Esophagus squamous epithelium (tissue), 5 donors: ENCODE data around the gene OR2AP1. TPM values are rescaled to one million over a fixed set of nuclear protein-coding genes. Genes with fewer than 3 reads are reported as not detected.
"Not testable (repeated sequence)": the region's sequence is repeated elsewhere in the genome, so short reads cannot be mapped to it uniquely, and the experiment has no call there.

Source experiments
- DNase-seq: peaks from one replicate; lab custom pipeline; 2025; lab: John Stamatoyannopoulos, UW
- H3K27ac ChIP-seq, 4 donors: fragments of 200-600 bp; sonication (generic); one replicate each; pipeline ENCODE4 v1.5.1; 2016 to 2019; ENCODE audit warnings: mild to moderate bottlenecking in 1 of 4
- H3K27me3 ChIP-seq, 4 donors: fragments of 200-600 bp; sonication (generic); 1 replicate in 3 of 4; 2 replicates in 1 of 4; pipeline versions ENCODE4 v1.5.1 to v1.6.0; 2017 to 2021; ENCODE audit warnings: antibody characterized with exemption in 1 of 4
- H3K36me3 ChIP-seq, 3 donors: fragments of 200-600 bp; sonication (generic); one replicate each; pipeline ENCODE4 v1.5.1; 2016 to 2019
- H3K4me1 ChIP-seq, 3 donors: fragments of 200-600 bp; sonication (generic); one replicate each; pipeline ENCODE4 v1.5.1; 2017 to 2019
- H3K4me3 ChIP-seq, 4 donors: fragments of 200-600 bp; sonication (generic); 1 replicate in 3 of 4; 2 replicates in 1 of 4; pipeline ENCODE4 v1.5.1; 2016 to 2019; ENCODE audit warnings: mild to moderate bottlenecking in 2 of 4, moderate library complexity in 1 of 4
- H3K9me3 ChIP-seq, 3 donors: fragments of 200-600 bp; sonication (generic); one replicate each; pipeline ENCODE4 v1.5.1; 2016 to 2019
- CTCF ChIP-seq, 6 experiments: fragments of 450-650 bp in 4 of 6; fragments of 200-600 bp in 2 of 6; sonication (generic) in 2 of 6; IDR thresholded peaks; one replicate each; pipeline ENCODE4 v1.5.1; 2016 to 2019; ENCODE audit warnings: antibody characterized with exemption in 6 of 6, mild to moderate bottlenecking in 4 of 6, moderate library complexity in 4 of 6
- POLR2A ChIP-seq, 4 donors: fragments of 450-650 bp; IDR thresholded peaks; one replicate each; pipeline ENCODE4 v1.6.1; 2017; ENCODE audit warnings: antibody characterized with exemption in 4 of 4, mild to moderate bottlenecking in 4 of 4, moderate library complexity in 3 of 4
- WGBS, 2 donors: methylation state at CpG; one replicate each; pipeline ENCODE4 v1.1.5; 2018; 5-methylcytosine and 5-hydroxymethylcytosine counted together
- intact Hi-C: fragments of 100-400 bp; cut with DNase I; formaldehyde crosslinking; loops from one replicate; pipeline ENCODE4 v1.15.0; 2022
- total RNA-seq, 4 donors: library from RNA; depleted of rRNA; stranded (reverse); fragments of >200 nt; gene quantifications; one replicate each; pipeline ENCODE4 v1.1.0, GENCODE V29; 2016
- donor health status: DM: yes; HTN: yes; CAD: no.

OR2AP1 gene
- total RNA-seq, 4 donors from 2014 or later, result not detected

GRCh38 chr12:55582066-55582465, 9.8 kb downstream of the OR2AP1 start:
- no peaks in the 10 kb centered on the region for H3K9me3 ChIP-seq
- TF ChIP-seq POLR2A (IDR thresholded peaks at IDR 0.05) (no peak), CTCF (IDR thresholded peaks at IDR 0.05) (no peak)
- DNase-seq, result no peak

GRCh38 chr12:55585817-55586216, 13.5 kb downstream of the OR2AP1 start:
- Histone ChIP-seq H3K27me3 (no peaks in the 10 kb centered on the region), H3K36me3 (no peaks in the 10 kb centered on the region), H3K4me1 (no peaks in the 10 kb centered on the region), H3K4me3 (no peak overlapping the region), H3K27ac (no peak overlapping the region), H3K9me3 (no peaks in the 10 kb centered on the region)
- TF ChIP-seq POLR2A (IDR thresholded peaks at IDR 0.05), result no peak
- no peak for TF ChIP-seq CTCF (IDR thresholded peaks at IDR 0.05)
- DNase-seq, result no peak
- WGBS, 2 donors, result 61 to 69% methylated on average over 2 of the region's 2 CpGs
- intact Hi-C loops, result no loop called here

More at GRCh38 chr12:55582066-55582465, 9.8 kb downstream of the OR2AP1 start:
- Histone ChIP-seq H3K4me1 (no peaks in the 10 kb centered on the region), H3K36me3 (no peaks in the 10 kb centered on the region), H3K27me3 (no peaks in the 10 kb centered on the region), H3K4me3 (no peak overlapping the region), H3K27ac (no peak overlapping the region)
- intact Hi-C loops, result no loop called here
- WGBS, 2 donors, result 87 to 94% methylated on average over 2 of the region's 2 CpGs

GRCh38 chr12:55590152-55590551, 17.9 kb downstream of the OR2AP1 start:
- H3K4me1 ChIP-seq, H3K4me3 ChIP-seq, intact Hi-C loops, H3K36me3 ChIP-seq, DNase-seq, H3K27me3 ChIP-seq, H3K27ac ChIP-seq, H3K9me3 ChIP-seq: not testable (repeated sequence)
- 20 to 78% methylated on average over 1 to 6 of the region's 12 CpGs for WGBS, 2 donors

DNA sequence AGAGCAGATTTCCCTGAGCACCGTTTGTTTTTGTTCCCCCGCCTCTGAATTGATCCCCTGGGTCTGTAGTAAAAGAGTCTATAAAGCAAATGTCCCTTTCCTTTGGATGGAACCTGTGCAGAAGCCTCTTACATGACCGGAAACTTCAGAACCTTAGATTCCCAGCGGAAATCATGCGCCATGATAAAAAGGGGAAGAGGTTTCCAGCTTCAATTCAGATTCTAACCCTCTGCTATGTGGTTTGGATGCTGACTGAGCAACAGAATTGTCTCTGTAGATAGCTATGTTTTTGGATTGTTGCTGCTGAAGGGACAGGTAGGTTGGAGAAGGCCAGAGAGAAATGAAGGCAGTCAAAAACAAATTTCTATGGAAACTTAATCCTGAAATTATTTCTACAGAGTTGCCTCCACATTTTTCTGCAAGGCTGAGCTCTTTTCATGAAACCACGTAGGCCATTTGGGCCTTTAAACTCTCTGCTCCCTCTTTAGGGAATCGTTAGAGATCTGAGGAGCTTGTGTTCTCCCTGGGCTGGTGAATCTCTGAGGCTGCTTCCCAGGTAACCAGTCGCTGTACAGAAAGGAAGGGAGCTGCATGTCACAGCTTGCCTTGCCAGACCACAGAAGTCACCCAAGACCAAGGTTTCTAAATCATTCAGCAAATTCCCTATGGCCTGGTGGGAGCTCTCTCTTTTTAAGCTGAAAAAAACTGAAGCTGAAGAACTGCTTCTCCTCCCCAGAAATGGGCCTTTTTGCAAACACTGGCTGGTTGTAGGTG, 35.7 kb downstream of the OR2AP1 start:
- Histone ChIP-seq H3K27ac (no peak overlapping the region), H3K4me3 (no peak overlapping the region), H3K9me3 (no peaks in the 10 kb centered on the region), H3K4me1 (no peaks in the 10 kb centered on the region), H3K27me3 (peaks cover 0 to 3% (median 0%) of the 10 kb centered on the region in 4 donors), H3K36me3 (no peaks in the 10 kb centered on the region)
- no peak for TF ChIP-seq CTCF (IDR thresholded peaks at IDR 0.05)
- TF ChIP-seq POLR2A (IDR thresholded peaks at IDR 0.05), result no peak
- intact Hi-C loops, result no loop called here
- no peak for DNase-seq
- WGBS, 2 donors, result 49 to 56% methylated on average over 8 of the region's 8 CpGs

DNA sequence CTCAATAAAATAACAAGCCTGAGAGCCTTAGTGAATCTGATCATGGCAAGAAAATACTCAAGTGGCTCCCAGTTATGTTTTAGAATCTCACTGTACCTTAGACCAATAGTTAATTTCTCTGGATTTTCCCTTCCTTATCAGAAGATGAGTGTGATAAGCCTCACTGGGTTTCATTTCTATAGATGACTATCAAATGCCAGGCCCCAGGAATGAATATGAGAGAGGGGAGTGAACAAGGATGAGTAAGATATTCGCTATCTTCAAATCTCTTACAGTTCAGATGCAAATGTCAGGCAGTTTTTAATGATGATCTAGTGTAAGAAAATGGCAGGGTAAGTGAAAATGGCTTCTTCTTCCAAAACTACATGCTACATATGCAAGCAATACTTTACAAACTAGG, 38.3 kb downstream of the OR2AP1 start:
- Histone ChIP-seq H3K36me3 (no peaks in the 10 kb centered on the region), H3K4me1 (no peaks in the 10 kb centered on the region), H3K4me3 (no peak overlapping the region), H3K27ac (no peak overlapping the region), H3K9me3 (peaks cover 0 to 5% (median 0%) of the 10 kb centered on the region in 3 donors), H3K27me3 (peaks cover 0 to 3% (median 0%) of the 10 kb centered on the region in 4 donors)
- intact Hi-C loops, result no loop called here
- TF ChIP-seq POLR2A (IDR thresholded peaks at IDR 0.05) (no peak), CTCF (IDR thresholded peaks at IDR 0.05) (no peak)
- DNase-seq, result no peak
- WGBS, 2 donors, result 74 to 100% methylated on average over 1 of the region's 1 CpG
